HepG2 (cell line): ENCODE data around the gene OGG1. TPM values are rescaled to one million over a fixed set of nuclear protein-coding genes. Genes with fewer than 3 reads are reported as not detected.

Experiments used
- AHR ChIP-seq: IDR thresholded peaks from 2 replicates; pipeline ENCODE4 v1.6.1; 2018; ENCODE audit warnings: missing genetic modification reagents, missing compliant biosample characterization
- ASH2L ChIP-seq: fragments of 300-600, 200-600 bp; sonication (generic); IDR thresholded peaks from 2 replicates; pipeline ENCODE4 v1.7.0; 2017; ENCODE audit warnings: low read depth, mild to moderate bottlenecking, moderate library complexity, mixed read lengths, low read length; ENCODE audit not compliant: insufficient read length
- ATF3 ChIP-seq: sonication (generic); formaldehyde crosslinking; IDR thresholded peaks from 2 replicates; pipeline ENCODE4 v1.4.0; 2020; ENCODE audit warnings: missing genetic modification reagents
- ATF7 ChIP-seq, 2 experiments: fragments of 450-650 bp in 1 of 2; sonication (generic) in 1 of 2; formaldehyde crosslinking in 1 of 2; IDR thresholded peaks; 2 replicates each; pipeline versions ENCODE4 v1.4.0 to v1.6.1; 2016 to 2020; ENCODE audit warnings: antibody characterized with exemption in 1 of 2, mild to moderate bottlenecking in 1 of 2, missing genetic modification reagents in 1 of 2
- CENPX ChIP-seq: sonication (generic); formaldehyde crosslinking; IDR thresholded peaks from 2 replicates; pipeline ENCODE4 v1.9.0; 2021; ENCODE audit warnings: mild to moderate bottlenecking, missing genetic modification reagents, moderate library complexity
- GATAD2A ChIP-seq: IDR thresholded peaks from 2 replicates; pipeline ENCODE4 v1.6.1; 2016
- HMG20A ChIP-seq: IDR thresholded peaks from 2 replicates; pipeline ENCODE4 v1.6.1; 2016; ENCODE audit warnings: borderline replicate concordance
- KDM2A ChIP-seq: sonication (generic); formaldehyde crosslinking; IDR thresholded peaks from 2 replicates; pipeline ENCODE4 v1.4.0; 2020; ENCODE audit warnings: low read depth, missing genetic modification reagents, borderline replicate concordance
- KDM3A ChIP-seq: IDR thresholded peaks from 2 replicates; pipeline ENCODE4 v1.6.1; 2018; ENCODE audit warnings: low read depth, missing compliant biosample characterization
- MIXL1 ChIP-seq: IDR thresholded peaks from 2 replicates; pipeline ENCODE4 v1.6.1; 2016
- SALL1 ChIP-seq: sonication (generic); formaldehyde crosslinking; IDR thresholded peaks from 2 replicates; pipeline ENCODE4 v1.8.0; 2022; ENCODE audit warnings: mild to moderate bottlenecking, missing genetic modification reagents
- TCF7L2 ChIP-seq: IDR thresholded peaks from 2 replicates; pipeline ENCODE4 v1.6.1; 2011; ENCODE audit warnings: mild to moderate bottlenecking, low read depth, low read length, moderate library complexity
- ZFAT ChIP-seq: sonication (generic); formaldehyde crosslinking; conservative IDR thresholded peaks from 2 replicates; pipeline ENCODE4 v1.8.1; 2023; ENCODE audit warnings: missing genetic modification reagents, inconsistent platforms
- ZFP36 ChIP-seq: fragments of 150-350 bp; IDR thresholded peaks from 2 replicates; pipeline ENCODE4 v1.6.1; 2018; ENCODE audit warnings: borderline replicate concordance, low read length, low read depth; ENCODE audit not compliant: partially characterized antibody
- ZFY ChIP-seq: sonication (generic); formaldehyde crosslinking; IDR thresholded peaks from 2 replicates; pipeline ENCODE4 v1.4.0; 2020; ENCODE audit warnings: missing genetic modification reagents
- ZNF281 ChIP-seq: sonication (generic); formaldehyde crosslinking; IDR thresholded peaks from 2 replicates; pipeline ENCODE4 v1.4.0; 2020; ENCODE audit warnings: missing genetic modification reagents, borderline replicate concordance
- ZNF629 ChIP-seq: sonication (generic); formaldehyde crosslinking; conservative IDR thresholded peaks from 2 replicates; pipeline ENCODE4 v1.5.0; 2020; ENCODE audit warnings: missing genetic modification reagents
- polyA plus RNA-seq, 8 experiments: library from polyadenylated mRNA; depleted of rRNA in 3 of 8; stranded (reverse) in 7 of 8; unstranded in 1 of 8; fragments of >200 nt; fragmentation: Illumina TruSeq in 4 of 8; extraction: Trizol in 4 of 8; gene quantifications; 2 replicates each; pipeline versions ENCODE4 v1.2.1 to v1.2.3, GENCODE V29; 2011 to 2016; ENCODE audit warnings: low read depth in 4 of 8, missing spikeins in 1 of 8, mixed read lengths in 1 of 8; ENCODE audit not compliant: insufficient read depth in 1 of 8
- total RNA-seq, 5 experiments: library from RNA; depleted of rRNA; stranded (reverse); fragments of >200 nt; fragmentation: Illumina TruSeq; extraction: Trizol; gene quantifications; 2 replicates each; pipeline ENCODE4 v1.2.3, GENCODE V29; 2016; ENCODE audit warnings: low read depth in 1 of 5
- TF ChIP-seq, protein P1 (sequence below): sonication (generic); formaldehyde crosslinking; IDR thresholded peaks from 2 replicates; pipeline ENCODE4 v1.4.0; 2020; ENCODE audit warnings: missing genetic modification reagents, borderline replicate concordance
- TF ChIP-seq, protein P2 (sequence below): sonication (generic); formaldehyde crosslinking; IDR thresholded peaks from 2 replicates; pipeline ENCODE4 v1.8.1; 2023; ENCODE audit warnings: mild to moderate bottlenecking, moderate library complexity, missing genetic modification reagents
- TF ChIP-seq, protein P3 (sequence below): sonication (generic); formaldehyde crosslinking; IDR thresholded peaks from 2 replicates; pipeline ENCODE4 v1.5.0; 2020; ENCODE audit warnings: missing genetic modification reagents, mild to moderate bottlenecking, borderline replicate concordance

OGG1 gene
- total and polyA plus RNA-seq, 2 of the 13 experiments (the other 11 are each of a cell fraction or from before 2014, with no cell fraction given), result 28.7 to 33.2 TPM

- TF ChIP-seq, protein P1, sequence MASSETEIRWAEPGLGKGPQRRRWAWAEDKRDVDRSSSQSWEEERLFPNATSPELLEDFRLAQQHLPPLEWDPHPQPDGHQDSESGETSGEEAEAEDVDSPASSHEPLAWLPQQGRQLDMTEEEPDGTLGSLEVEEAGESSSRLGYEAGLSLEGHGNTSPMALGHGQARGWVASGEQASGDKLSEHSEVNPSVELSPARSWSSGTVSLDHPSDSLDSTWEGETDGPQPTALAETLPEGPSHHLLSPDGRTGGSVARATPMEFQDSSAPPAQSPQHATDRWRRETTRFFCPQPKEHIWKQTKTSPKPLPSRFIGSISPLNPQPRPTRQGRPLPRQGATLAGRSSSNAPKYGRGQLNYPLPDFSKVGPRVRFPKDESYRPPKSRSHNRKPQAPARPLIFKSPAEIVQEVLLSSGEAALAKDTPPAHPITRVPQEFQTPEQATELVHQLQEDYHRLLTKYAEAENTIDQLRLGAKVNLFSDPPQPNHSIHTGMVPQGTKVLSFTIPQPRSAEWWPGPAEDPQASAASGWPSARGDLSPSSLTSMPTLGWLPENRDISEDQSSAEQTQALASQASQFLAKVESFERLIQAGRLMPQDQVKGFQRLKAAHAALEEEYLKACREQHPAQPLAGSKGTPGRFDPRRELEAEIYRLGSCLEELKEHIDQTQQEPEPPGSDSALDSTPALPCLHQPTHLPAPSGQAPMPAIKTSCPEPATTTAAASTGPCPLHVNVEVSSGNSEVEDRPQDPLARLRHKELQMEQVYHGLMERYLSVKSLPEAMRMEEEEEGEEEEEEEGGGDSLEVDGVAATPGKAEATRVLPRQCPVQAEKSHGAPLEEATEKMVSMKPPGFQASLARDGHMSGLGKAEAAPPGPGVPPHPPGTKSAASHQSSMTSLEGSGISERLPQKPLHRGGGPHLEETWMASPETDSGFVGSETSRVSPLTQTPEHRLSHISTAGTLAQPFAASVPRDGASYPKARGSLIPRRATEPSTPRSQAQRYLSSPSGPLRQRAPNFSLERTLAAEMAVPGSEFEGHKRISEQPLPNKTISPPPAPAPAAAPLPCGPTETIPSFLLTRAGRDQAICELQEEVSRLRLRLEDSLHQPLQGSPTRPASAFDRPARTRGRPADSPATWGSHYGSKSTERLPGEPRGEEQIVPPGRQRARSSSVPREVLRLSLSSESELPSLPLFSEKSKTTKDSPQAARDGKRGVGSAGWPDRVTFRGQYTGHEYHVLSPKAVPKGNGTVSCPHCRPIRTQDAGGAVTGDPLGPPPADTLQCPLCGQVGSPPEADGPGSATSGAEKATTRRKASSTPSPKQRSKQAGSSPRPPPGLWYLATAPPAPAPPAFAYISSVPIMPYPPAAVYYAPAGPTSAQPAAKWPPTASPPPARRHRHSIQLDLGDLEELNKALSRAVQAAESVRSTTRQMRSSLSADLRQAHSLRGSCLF (CRISPR knock-in tag), result no peak
- 0 out of 2 replicates have a peak, but pooled peaks have one; percentile 22 for TF ChIP-seq KDM3A (CRISPR knock-in tag)
- TF ChIP-seq ATF3 (CRISPR knock-in tag), result 0 out of 2 replicates have a peak, but pooled peaks have one; percentile 42
- no peak for TF ChIP-seq ZNF281 (CRISPR knock-in tag)
- TF ChIP-seq ZFY (CRISPR knock-in tag), result no peak
- no peak for TF ChIP-seq TCF7L2
- peak; percentile 29; the same call in 1 of the 2 replicates for TF ChIP-seq MIXL1 (CRISPR knock-in tag)
- no peak for TF ChIP-seq ZNF629 (CRISPR knock-in tag)
- TF ChIP-seq GATAD2A, result 0 out of 2 replicates have a peak, but pooled peaks have one; percentile 12
- TF ChIP-seq HMG20A (CRISPR knock-in tag), result no peak; the same call in 1 of the 2 replicates
- peak; percentile 25; the same call in 1 of the 2 replicates for TF ChIP-seq KDM2A (CRISPR knock-in tag)
- no peak for TF ChIP-seq ZFP36
- TF ChIP-seq CENPX (CRISPR knock-in tag), result no peak
- no peak for TF ChIP-seq ATF7 (IDR thresholded peaks at IDR 0.05)
- no peak for TF ChIP-seq ATF7 (CRISPR knock-in tag; IDR thresholded peaks at IDR 0.05)
- TF ChIP-seq, protein P2, sequence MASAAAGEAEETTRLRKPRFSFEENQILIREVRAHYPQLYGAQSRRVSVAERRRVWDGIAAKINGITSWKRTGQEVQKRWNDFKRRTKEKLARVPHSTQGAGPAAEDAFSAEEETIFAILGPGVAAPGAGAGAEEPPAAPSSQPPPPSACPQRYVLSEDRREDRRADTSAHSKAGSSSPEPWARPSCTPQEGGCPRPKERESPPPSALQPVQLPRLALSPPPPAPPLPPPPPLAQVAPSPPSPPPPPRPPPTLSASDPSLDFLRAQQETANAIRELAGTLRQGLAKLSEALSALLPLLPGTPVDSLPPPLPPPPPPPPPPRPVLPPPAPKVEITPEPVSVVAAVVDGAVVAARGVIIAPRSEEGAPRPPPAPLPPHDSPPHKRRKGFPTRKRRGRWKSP (CRISPR knock-in tag), result no peak
- TF ChIP-seq, protein P3, sequence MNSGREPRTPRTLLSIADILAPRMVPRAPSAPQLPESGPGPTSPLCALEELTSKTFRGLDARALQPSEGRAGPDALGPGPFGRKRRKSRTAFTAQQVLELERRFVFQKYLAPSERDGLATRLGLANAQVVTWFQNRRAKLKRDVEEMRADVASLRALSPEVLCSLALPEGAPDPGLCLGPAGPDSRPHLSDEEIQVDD (CRISPR knock-in tag), result no peak
- no peak for TF ChIP-seq ASH2L
- TF ChIP-seq ZFAT (CRISPR knock-in tag), result no peak
- TF ChIP-seq SALL1 (CRISPR knock-in tag), result peak; percentile 23; the same call in 1 of the 2 replicates
- no peak for TF ChIP-seq AHR (CRISPR knock-in tag)
Observed at GRCh38 chr3:9715764-9716437, 33.9 kb upstream of the OGG1 start (continued).
